Esophagus squamous epithelium (tissue), 4 donors: ENCODE results near the gene KIF26B.

ENCODE experiments used
- POLR2A ChIP-seq, 4 donors: fragments of 450-650 bp; IDR thresholded peaks; one replicate each; pipeline ENCODE4 v1.6.1; 2017; ENCODE audit warnings: antibody characterized with exemption in 4 of 4, mild to moderate bottlenecking in 4 of 4, moderate library complexity in 3 of 4
- TF ChIP-seq, protein P1 (sequence below), 6 experiments: fragments of 450-650 bp in 4 of 6; fragments of 200-600 bp in 2 of 6; sonication (generic) in 2 of 6; IDR thresholded peaks; one replicate each; pipeline ENCODE4 v1.5.1; 2016 to 2019; ENCODE audit warnings: antibody characterized with exemption in 6 of 6, mild to moderate bottlenecking in 4 of 6, moderate library complexity in 4 of 6

DNA sequence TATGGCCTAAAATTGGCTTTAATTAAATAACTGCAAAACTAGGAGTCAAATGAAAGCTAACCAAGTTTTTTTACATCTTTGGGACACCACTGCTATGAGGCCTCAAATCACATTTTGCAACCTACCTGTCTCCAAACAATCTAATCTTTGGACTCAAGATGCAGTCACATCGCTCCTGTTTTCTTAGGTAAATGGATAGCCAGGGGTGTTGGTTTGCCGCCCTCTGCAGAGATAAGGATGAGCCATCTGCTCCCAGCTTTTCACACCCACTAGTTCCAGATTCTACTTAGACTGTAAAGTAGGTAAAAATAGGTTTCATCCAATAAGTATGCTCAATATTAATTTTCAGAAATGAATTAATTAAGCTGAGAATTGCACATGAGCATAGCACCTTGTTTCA is 456.5 kb downstream of the KIF26B start:
- TF ChIP-seq POLR2A (IDR thresholded peaks at IDR 0.05): no peak
- TF ChIP-seq, protein P1, sequence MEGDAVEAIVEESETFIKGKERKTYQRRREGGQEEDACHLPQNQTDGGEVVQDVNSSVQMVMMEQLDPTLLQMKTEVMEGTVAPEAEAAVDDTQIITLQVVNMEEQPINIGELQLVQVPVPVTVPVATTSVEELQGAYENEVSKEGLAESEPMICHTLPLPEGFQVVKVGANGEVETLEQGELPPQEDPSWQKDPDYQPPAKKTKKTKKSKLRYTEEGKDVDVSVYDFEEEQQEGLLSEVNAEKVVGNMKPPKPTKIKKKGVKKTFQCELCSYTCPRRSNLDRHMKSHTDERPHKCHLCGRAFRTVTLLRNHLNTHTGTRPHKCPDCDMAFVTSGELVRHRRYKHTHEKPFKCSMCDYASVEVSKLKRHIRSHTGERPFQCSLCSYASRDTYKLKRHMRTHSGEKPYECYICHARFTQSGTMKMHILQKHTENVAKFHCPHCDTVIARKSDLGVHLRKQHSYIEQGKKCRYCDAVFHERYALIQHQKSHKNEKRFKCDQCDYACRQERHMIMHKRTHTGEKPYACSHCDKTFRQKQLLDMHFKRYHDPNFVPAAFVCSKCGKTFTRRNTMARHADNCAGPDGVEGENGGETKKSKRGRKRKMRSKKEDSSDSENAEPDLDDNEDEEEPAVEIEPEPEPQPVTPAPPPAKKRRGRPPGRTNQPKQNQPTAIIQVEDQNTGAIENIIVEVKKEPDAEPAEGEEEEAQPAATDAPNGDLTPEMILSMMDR (IDR thresholded peaks at IDR 0.05): no peak
